Neuronal stem cell (in vitro differentiated cells): ENCODE data around the gene COQ3.

ENCODE experiments used
- DNase-seq: peaks from one replicate; pipeline ENCODE4 v3.0.0-alpha.2; 2013; ENCODE audit warnings: low spot score
- H2AFZ ChIP-seq: one replicate; pipeline ENCODE4 v1.6.1; 2013; ENCODE audit warnings: mild to moderate bottlenecking, low read length, inconsistent platforms
- H2AK5ac ChIP-seq: 2 replicates; pipeline ENCODE4 v1.6.1; 2013; ENCODE audit warnings: low read depth, mild to moderate bottlenecking, inconsistent platforms, low read length, moderate library complexity, mixed read lengths
- H2BK120ac ChIP-seq: 2 replicates; pipeline ENCODE4 v1.6.1; 2013; ENCODE audit warnings: low read depth, mild to moderate bottlenecking, inconsistent platforms, low read length, moderate library complexity, mixed read lengths
- H2BK12ac ChIP-seq: one replicate; pipeline ENCODE4 v1.6.1; 2013; ENCODE audit warnings: low read length, inconsistent platforms
- H2BK15ac ChIP-seq: 2 replicates; pipeline ENCODE4 v1.6.1; 2013; ENCODE audit warnings: mild to moderate bottlenecking, low read length, inconsistent platforms, mixed read lengths
- H2BK5ac ChIP-seq: one replicate; pipeline ENCODE4 v1.6.1; 2013; ENCODE audit warnings: inconsistent platforms, mild to moderate bottlenecking, low read length, moderate library complexity
- H3K14ac ChIP-seq: one replicate; pipeline ENCODE4 v1.6.1; 2013; ENCODE audit warnings: low read length, inconsistent platforms
- H3K18ac ChIP-seq: 2 replicates; pipeline ENCODE4 v1.6.1; 2013; ENCODE audit warnings: low read length, inconsistent platforms
- H3K23ac ChIP-seq: 2 replicates; pipeline ENCODE4 v1.6.1; 2013; ENCODE audit warnings: low read depth, mild to moderate bottlenecking, mixed read lengths, low read length, inconsistent platforms; ENCODE audit not compliant: poor library complexity
- H3K27ac ChIP-seq: replicated peaks from 3 replicates; pipeline ENCODE4 v1.5.1; 2013; ENCODE audit warnings: low read length, inconsistent platforms
- H3K27me3 ChIP-seq, 3 experiments: 2 replicates each; pipeline ENCODE4 v1.6.1; 2013; ENCODE audit warnings: low read length in 3 of 3, mild to moderate bottlenecking in 2 of 3, inconsistent platforms in 1 of 3, low read depth in 1 of 3, mixed read lengths in 1 of 3, moderate library complexity in 1 of 3; ENCODE audit not compliant: control insufficient read depth in 3 of 3, insufficient read depth in 3 of 3
- H3K36me3 ChIP-seq, 2 donors: replicated peaks in 1 of 2; 2 replicates each; pipeline ENCODE4 v1.6.1; 2013; ENCODE audit warnings: low read length in 2 of 2; ENCODE audit not compliant: control insufficient read depth in 2 of 2, insufficient read depth in 2 of 2
- H3K4ac ChIP-seq: 2 replicates; pipeline ENCODE4 v1.6.1; 2013; ENCODE audit warnings: inconsistent platforms, mild to moderate bottlenecking, low read length, moderate library complexity
- H3K4me1 ChIP-seq, 2 donors: 1 replicate in 1 of 2; 2 replicates in 1 of 2; pipeline ENCODE4 v1.6.1; 2013; ENCODE audit warnings: low read length in 2 of 2, low read depth in 1 of 2; ENCODE audit not compliant: control insufficient read depth in 2 of 2, insufficient read depth in 1 of 2
- H3K4me2 ChIP-seq: one replicate; pipeline ENCODE4 v1.6.1; 2013; ENCODE audit warnings: mild to moderate bottlenecking, low read length, inconsistent platforms; ENCODE audit not compliant: insufficient read depth, poor library complexity, severe bottlenecking
- H3K4me3 ChIP-seq, 2 donors: 2 replicates each; pipeline ENCODE4 v1.5.1; 2013; ENCODE audit warnings: low read length in 2 of 2, mild to moderate bottlenecking in 2 of 2, inconsistent platforms in 1 of 2, moderate library complexity in 1 of 2
- H3K79me1 ChIP-seq: one replicate; pipeline ENCODE4 v1.6.1; 2013; ENCODE audit warnings: low read depth, mild to moderate bottlenecking, inconsistent platforms, low read length, moderate library complexity
- H3K9ac ChIP-seq: one replicate; pipeline ENCODE4 v1.6.1; 2013; ENCODE audit warnings: mild to moderate bottlenecking, low read depth, low read length, inconsistent platforms; ENCODE audit not compliant: poor library complexity
- H3K9me3 ChIP-seq, 2 donors: replicated peaks in 1 of 2; 2 replicates each; pipeline versions ENCODE3 to v1.6.1; 2013; ENCODE audit warnings: low read length in 2 of 2, mild to moderate bottlenecking in 2 of 2, inconsistent platforms in 1 of 2, low read depth in 1 of 2, mixed read lengths in 1 of 2, moderate library complexity in 1 of 2; ENCODE audit not compliant: control insufficient read depth in 2 of 2, insufficient read depth in 1 of 2
- H4K8ac ChIP-seq: one replicate; pipeline ENCODE4 v1.6.1; 2013; ENCODE audit warnings: low read depth, mild to moderate bottlenecking, inconsistent platforms, low read length, moderate library complexity
- H4K91ac ChIP-seq: one replicate; pipeline ENCODE4 v1.6.1; 2013; ENCODE audit warnings: low read length, low read depth, mild to moderate bottlenecking, inconsistent platforms; ENCODE audit not compliant: poor library complexity
- WGBS, 2 donors: extraction: QIAGEN DNeasy Blood & Tissue Kit; methylation state at CpG; one replicate each; pipeline ENCODE4 v1.1.7; 2013; ENCODE audit warnings: missing lambda C conversion rate in 2 of 2, mixed read lengths in 1 of 2; ENCODE audit not compliant: insufficient read length in 2 of 2, insufficient replicate concordance in 1 of 2; ENCODE audit errors: extremely low coverage in 2 of 2; 5-methylcytosine and 5-hydroxymethylcytosine counted together

COQ3 gene

DNA sequence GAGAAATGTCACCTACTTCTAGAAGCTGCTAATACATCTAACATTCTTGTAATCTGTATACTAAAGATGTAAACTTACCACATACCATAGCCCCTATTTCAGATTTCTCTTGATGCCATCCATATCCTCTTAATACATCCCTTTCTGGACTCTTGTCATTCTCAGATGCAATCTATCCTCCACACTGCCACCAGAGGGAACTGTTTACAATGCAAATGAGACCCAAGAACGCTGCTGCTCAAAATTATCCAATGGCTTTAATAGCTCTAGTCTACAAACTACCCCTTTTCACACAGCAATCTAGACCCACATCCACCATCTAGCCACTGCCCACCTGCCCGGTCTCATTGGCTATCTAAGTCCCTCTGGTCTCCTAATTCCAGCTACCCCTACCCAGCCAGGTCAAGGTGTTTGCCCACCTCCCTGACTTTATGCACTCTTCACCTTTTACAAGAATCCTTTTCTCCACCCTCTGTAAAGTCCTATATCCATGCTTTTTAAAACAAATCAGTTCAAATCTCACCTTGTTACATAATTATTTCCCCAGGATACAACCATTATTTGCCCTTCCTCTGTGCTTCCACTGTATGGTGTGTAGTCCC lies 59.4 kb downstream of the COQ3 start:
- no peaks in the 10 kb centered on the region for H3K79me1 ChIP-seq
- H2BK5ac ChIP-seq = no peak overlapping the region
- H2BK120ac ChIP-seq = no peak overlapping the region
- no peak overlapping the region for H3K4me3 ChIP-seq
- no peak overlapping the region for H4K91ac ChIP-seq
- H3K23ac ChIP-seq = no peak overlapping the region
- no peak overlapping the region for H3K27ac ChIP-seq
- no peak overlapping the region for H3K4me2 ChIP-seq
- peaks cover 0 to 5% of the 10 kb centered on the region in 2 donors for H3K36me3 ChIP-seq
- H2BK12ac ChIP-seq = no peak overlapping the region
- H3K4me1 ChIP-seq = peaks cover 10 to 20% of the 10 kb centered on the region in 2 donors
- H3K27me3 ChIP-seq = no peaks in the 10 kb centered on the region
- no CpG with 5 or more reads among the region's 2 CpGs for WGBS, 2 donors
- H4K8ac ChIP-seq = no peak overlapping the region
- no peak overlapping the region for H3K14ac ChIP-seq
- no peaks in the 10 kb centered on the region for H3K9me3 ChIP-seq
- no peak overlapping the region for H3K9ac ChIP-seq
- no peak overlapping the region for H2AK5ac ChIP-seq
- H3K4ac ChIP-seq = no peak overlapping the region
- no peak overlapping the region for H2AFZ ChIP-seq
- no peak overlapping the region for H3K18ac ChIP-seq
- no peak for DNase-seq
- no peak overlapping the region for H2BK15ac ChIP-seq

DNA sequence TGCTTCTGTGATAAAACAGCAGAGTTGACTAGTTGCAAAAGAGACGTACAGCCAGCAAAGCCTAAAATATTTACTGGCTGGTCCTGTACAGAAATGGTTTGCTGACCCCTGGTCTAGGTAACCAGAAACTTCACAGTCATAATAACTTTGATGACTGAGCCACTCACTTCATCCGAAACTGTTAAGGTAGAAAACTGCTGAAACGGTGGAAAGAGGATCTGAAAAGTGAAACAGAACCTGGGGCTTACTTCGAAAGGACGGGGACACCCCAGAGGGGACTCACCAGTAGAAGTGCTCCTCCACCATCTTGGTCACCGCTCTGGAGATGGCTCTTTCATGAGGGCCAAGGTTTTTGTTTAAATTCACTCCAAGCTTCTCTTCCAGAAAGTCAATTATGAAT lies 60.9 kb downstream of the COQ3 start:
- no peaks in the 10 kb centered on the region for H3K79me1 ChIP-seq
- no peak overlapping the region for H2BK12ac ChIP-seq
- no peak overlapping the region for H3K9ac ChIP-seq
- no peak overlapping the region for H3K18ac ChIP-seq
- WGBS, 2 donors = no CpG with 5 or more reads among the region's 6 CpGs
- H3K27ac ChIP-seq = no peak overlapping the region
- H3K4me1 ChIP-seq = peaks cover 10 to 20% of the 10 kb centered on the region in 2 donors
- no peak overlapping the region for H2BK15ac ChIP-seq
- no peak overlapping the region for H3K4me3 ChIP-seq
- no peak overlapping the region for H4K8ac ChIP-seq
- H3K14ac ChIP-seq = no peak overlapping the region
- no peaks in the 10 kb centered on the region for H3K27me3 ChIP-seq
- H4K91ac ChIP-seq = no peak overlapping the region
- H3K9me3 ChIP-seq = no peaks in the 10 kb centered on the region
- no peak overlapping the region for H2BK120ac ChIP-seq
- H2AK5ac ChIP-seq = no peak overlapping the region
- no peak overlapping the region for H3K4ac ChIP-seq
- H3K23ac ChIP-seq = no peak overlapping the region
- H3K36me3 ChIP-seq = peaks cover 0 to 5% of the 10 kb centered on the region in 2 donors
- DNase-seq = no peak
- H2BK5ac ChIP-seq = no peak overlapping the region
- H3K4me2 ChIP-seq = no peak overlapping the region
- H2AFZ ChIP-seq = no peak overlapping the region

DNA sequence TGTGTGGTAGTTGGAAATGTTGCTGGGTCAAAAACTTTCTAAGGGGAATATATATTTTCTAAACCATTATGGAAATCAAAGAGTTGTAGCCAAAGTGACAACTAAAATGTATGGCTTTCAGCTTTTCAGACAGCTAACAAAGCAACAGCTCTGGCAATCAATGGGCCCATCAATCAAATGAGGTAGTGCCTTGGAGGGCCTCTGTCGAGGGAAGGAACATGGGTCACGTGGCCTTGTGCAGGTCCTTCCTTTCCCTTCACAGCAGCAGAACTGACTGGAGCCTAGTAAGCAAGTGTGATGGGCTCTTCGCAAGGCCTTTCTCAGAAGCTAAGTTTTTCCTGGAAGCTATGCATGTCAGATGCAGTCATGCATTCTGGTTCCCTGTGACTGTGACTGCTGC lies 62.5 kb downstream of the COQ3 start:
- no peak overlapping the region for H3K14ac ChIP-seq
- no peak overlapping the region for H3K23ac ChIP-seq
- H2BK5ac ChIP-seq = no peak overlapping the region
- no peak overlapping the region for H3K4me3 ChIP-seq
- H4K91ac ChIP-seq = no peak overlapping the region
- H2BK120ac ChIP-seq = no peak overlapping the region
- H3K36me3 ChIP-seq = peaks cover 0 to 14% of the 10 kb centered on the region in 2 donors
- no peak overlapping the region for H2AK5ac ChIP-seq
- H3K4me1 ChIP-seq = peaks cover 10 to 16% of the 10 kb centered on the region in 2 donors
- peak overlapping the region; percentile 34 for H3K18ac ChIP-seq
- no peaks in the 10 kb centered on the region for H3K27me3 ChIP-seq
- no peak overlapping the region for H3K9ac ChIP-seq
- H3K4ac ChIP-seq = no peak overlapping the region
- H3K4me2 ChIP-seq = no peak overlapping the region
- no CpG with 5 or more reads among the region's 3 CpGs for WGBS, 2 donors
- peak overlapping the region; percentile 77 for H2AFZ ChIP-seq
- peak overlapping the region; percentile 74 for H3K27ac ChIP-seq
- H4K8ac ChIP-seq = no peak overlapping the region
- no peak overlapping the region for H2BK15ac ChIP-seq
- no peaks in the 10 kb centered on the region for H3K9me3 ChIP-seq
- no peaks in the 10 kb centered on the region for H3K79me1 ChIP-seq
- no peak overlapping the region for H2BK12ac ChIP-seq
- no peak for DNase-seq

DNA sequence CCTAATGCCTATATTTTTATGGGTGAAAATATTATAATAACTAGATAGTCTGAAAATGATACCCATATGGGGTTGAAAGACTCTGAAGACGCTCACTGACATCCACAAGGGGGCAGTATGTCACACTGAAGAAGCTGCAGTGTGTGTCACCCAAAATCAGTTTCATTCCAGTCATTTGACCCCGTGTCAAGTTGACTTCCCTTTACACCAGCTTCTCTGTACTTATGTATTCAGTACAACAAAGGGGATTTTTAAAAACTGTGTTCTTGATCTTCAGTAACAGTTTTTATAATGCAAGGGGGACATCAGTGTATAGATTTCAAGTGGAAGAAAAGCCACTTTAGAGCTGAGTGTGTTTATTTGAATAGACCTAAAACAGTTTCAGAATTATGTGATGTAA lies 63.8 kb downstream of the COQ3 start:
- no peaks in the 10 kb centered on the region for H3K27me3 ChIP-seq
- peaks cover 7 to 16% of the 10 kb centered on the region in 2 donors for H3K4me1 ChIP-seq
- no peak overlapping the region for H2BK120ac ChIP-seq
- no peak overlapping the region for H2BK15ac ChIP-seq
- H3K79me1 ChIP-seq = no peaks in the 10 kb centered on the region
- H3K18ac ChIP-seq = no peak overlapping the region
- WGBS, 2 donors = no CpG with 5 or more reads among the region's 2 CpGs
- H3K23ac ChIP-seq = no peak overlapping the region
- no peak overlapping the region for H2AK5ac ChIP-seq
- H3K9me3 ChIP-seq = no peaks in the 10 kb centered on the region
- H4K91ac ChIP-seq = no peak overlapping the region
- no peak overlapping the region for H3K27ac ChIP-seq
- H2AFZ ChIP-seq = no peak overlapping the region
- H2BK5ac ChIP-seq = no peak overlapping the region
- no peak overlapping the region for H3K9ac ChIP-seq
- H3K4ac ChIP-seq = no peak overlapping the region
- no peak overlapping the region for H3K4me2 ChIP-seq
- H2BK12ac ChIP-seq = no peak overlapping the region
- H3K14ac ChIP-seq = no peak overlapping the region
- peaks cover 0 to 21% of the 10 kb centered on the region in 2 donors for H3K36me3 ChIP-seq
- DNase-seq = peak; percentile 61
- no peak overlapping the region for H4K8ac ChIP-seq
- no peak overlapping the region for H3K4me3 ChIP-seq
